Breast epithelium (tissue), 3 donors: ENCODE data around the gene NUMBL.

ENCODE experiments used
- CTCF ChIP-seq, 3 donors: fragments of 450-650 bp; IDR thresholded peaks; one replicate each; pipeline ENCODE4 v1.5.1; 2016 to 2017; ENCODE audit warnings: antibody characterized with exemption in 3 of 3, mild to moderate bottlenecking in 3 of 3, moderate library complexity in 3 of 3
- POLR2A ChIP-seq: fragments of 450-650 bp; IDR thresholded peaks from one replicate; pipeline ENCODE4 v1.6.1; 2016; ENCODE audit warnings: antibody characterized with exemption, mild to moderate bottlenecking, moderate library complexity
- POLR2AphosphoS5 ChIP-seq, 3 donors: sonication (generic); formaldehyde crosslinking; IDR thresholded peaks; one replicate each; pipeline ENCODE4 v1.6.1; 2017; ENCODE audit warnings: antibody characterized with exemption in 3 of 3

DNA sequence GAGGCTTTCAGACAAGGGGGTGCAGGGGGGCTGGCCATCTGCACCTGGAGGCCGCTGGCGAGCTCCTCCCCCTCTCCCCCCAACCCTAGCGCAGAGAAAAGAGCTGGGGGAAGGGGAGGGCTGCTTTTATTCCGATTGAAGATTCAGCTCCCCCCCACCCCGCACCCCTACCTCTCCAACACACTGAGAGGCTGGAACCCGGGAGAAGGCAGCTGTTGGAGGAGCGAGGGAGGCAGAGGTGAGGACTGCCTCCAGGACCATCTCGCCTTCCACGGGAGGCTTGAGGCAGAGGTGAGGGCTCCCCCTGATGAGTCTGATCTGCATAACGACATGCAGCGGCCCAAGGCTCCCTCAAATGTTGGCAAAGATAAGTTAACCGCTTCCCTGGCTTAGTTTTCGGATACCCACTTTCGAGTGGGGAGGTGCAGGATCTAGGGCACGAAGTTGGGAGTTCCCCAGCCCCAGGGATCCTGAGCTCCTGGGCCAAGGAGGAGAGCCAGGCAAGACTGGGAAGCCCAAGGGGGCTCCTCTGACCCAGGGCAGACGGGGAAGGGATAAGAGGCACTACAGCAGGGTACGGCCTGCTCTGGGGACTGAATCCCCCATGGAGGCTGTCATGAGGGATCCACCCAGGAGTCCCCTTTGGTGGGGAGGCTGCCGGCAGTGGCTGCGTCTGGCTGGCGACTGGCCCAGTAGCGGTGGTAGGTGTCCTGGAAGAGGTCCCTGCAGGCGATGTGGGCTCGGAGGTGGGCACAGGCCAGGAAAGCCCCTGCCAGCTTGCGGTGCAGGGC, 1.2 kb upstream of the NUMBL start:
- TF ChIP-seq CTCF (IDR thresholded peaks at IDR 0.05), result no peak
- no peak for TF ChIP-seq POLR2A
- TF ChIP-seq POLR2AphosphoS5 (IDR thresholded peaks at IDR 0.05), result no peak
